HPDE6-E6E7 (cell line): ENCODE measurements around the gene EIF1AY.
"Not testable (repeated sequence)": the region's sequence is repeated elsewhere in the genome, so short reads cannot be mapped to it uniquely, and the experiment has no call there.

ENCODE experiments used
- DNase-seq: peaks from one replicate; pipeline ENCODE4 v3.0.0; 2011; ENCODE audit warnings: missing footprints; ENCODE audit errors: extremely low spot score

EIF1AY gene

GRCh38 chrY:20575531-20576121 lies at the start of gene EIF1AY:
Gene EIF1AY, plus strand, starts transcription at chrY:20575776. Its CDS starts 96 bp downstream, at chrY:20575872.
- no peak for DNase-seq

- no peak for DNase-seq
These were observed 47.1 kb upstream of the EIF1AY start for GRCh38 chrY:20528435-20528834.

- no peak for DNase-seq
These were observed 37.4 kb upstream of the EIF1AY start for GRCh38 chrY:20538186-20538585.

GRCh38 chrY:20538933-20539332 lies 36.6 kb upstream of the EIF1AY start:
- DNase-seq: no peak

- DNase-seq: no peak
These were observed 31.1 kb upstream of the EIF1AY start for GRCh38 chrY:20544451-20544960.

- no peak for DNase-seq
These were observed 29.5 kb upstream of the EIF1AY start for GRCh38 chrY:20546071-20546470.

- DNase-seq: no peak
These were observed 26.3 kb upstream of the EIF1AY start for GRCh38 chrY:20549289-20549688.

- no peak for DNase-seq
These were observed 23.7 kb upstream of the EIF1AY start for GRCh38 chrY:20551840-20552239.

GRCh38 chrY:20552764-20553323 lies 22.7 kb upstream of the EIF1AY start:
- DNase-seq: not testable (repeated sequence)

- no peak for DNase-seq
These were observed 19.8 kb upstream of the EIF1AY start for GRCh38 chrY:20555820-20556219.

GRCh38 chrY:20558677-20559076 lies 16.9 kb upstream of the EIF1AY start:
- no peak for DNase-seq

GRCh38 chrY:20559873-20560512 lies 15.6 kb upstream of the EIF1AY start:
- DNase-seq: no peak

- DNase-seq: no peak
These were observed 4.3 kb upstream of the EIF1AY start for GRCh38 chrY:20571306-20571705.

- no peak for DNase-seq
These were observed 930 bp downstream of the EIF1AY start for GRCh38 chrY:20576506-20576905.

- no peak for DNase-seq
These were observed 2.6 kb downstream of the EIF1AY start for GRCh38 chrY:20578206-20578605.

- DNase-seq: no peak
These were observed 6.1 kb downstream of the EIF1AY start for GRCh38 chrY:20581687-20582086.

GRCh38 chrY:20586161-20586560 lies 10.6 kb downstream of the EIF1AY start:
- DNase-seq: no peak
